IMR-90 (cell line): ENCODE data around the gene PATJ.

Experiments
- BHLHE40 ChIP-seq: fragments of 150-350 bp; IDR thresholded peaks from 2 replicates; pipeline ENCODE4 v1.6.1; 2016; ENCODE audit warnings: mild to moderate bottlenecking, low read depth, low read length
- FOS ChIP-seq: fragments of 150-350 bp; IDR thresholded peaks from 2 replicates; pipeline ENCODE4 v1.6.1; 2016; ENCODE audit warnings: low read depth, low read length
- MXI1 ChIP-seq: IDR thresholded peaks from 2 replicates; pipeline ENCODE4 v1.6.1; 2012; ENCODE audit warnings: low read depth, mild to moderate bottlenecking, low read length, moderate library complexity, borderline replicate concordance
- NFE2L2 ChIP-seq: fragments of 150-350 bp; IDR thresholded peaks from 2 replicates; pipeline ENCODE4 v1.6.1; 2016; ENCODE audit warnings: low read depth, mild to moderate bottlenecking, low read length
- POLR2A ChIP-seq: IDR thresholded peaks from 2 replicates; pipeline ENCODE4 v1.6.1; 2012; ENCODE audit warnings: mild to moderate bottlenecking, low read depth, low read length
- RAD21 ChIP-seq: IDR thresholded peaks from 2 replicates; pipeline ENCODE4 v1.6.1; 2012; ENCODE audit warnings: low read length, improper control_type of control experiment
- RFX5 ChIP-seq: IDR thresholded peaks from 2 replicates; pipeline ENCODE4 v1.8.0; 2012; ENCODE audit warnings: low read depth, mild to moderate bottlenecking, low read length, moderate library complexity
- SMC3 ChIP-seq: fragments of 150-350 bp; IDR thresholded peaks from 2 replicates; pipeline ENCODE4 v1.6.1; 2016; ENCODE audit warnings: low read depth, mild to moderate bottlenecking, antibody characterized with exemption, low read length, moderate library complexity
- TF ChIP-seq, protein P1 (sequence below): conservative IDR thresholded peaks from 2 replicates; pipeline ENCODE4 v1.5.1; 2012; ENCODE audit warnings: mild to moderate bottlenecking, low read depth, low read length, improper control_type of control experiment
- TF ChIP-seq, protein P2 (sequence below): fragments of 150-350 bp; IDR thresholded peaks from 2 replicates; pipeline ENCODE4 v1.6.1; 2016; ENCODE audit warnings: low read depth, mild to moderate bottlenecking, low read length, moderate library complexity, borderline replicate concordance

DNA sequence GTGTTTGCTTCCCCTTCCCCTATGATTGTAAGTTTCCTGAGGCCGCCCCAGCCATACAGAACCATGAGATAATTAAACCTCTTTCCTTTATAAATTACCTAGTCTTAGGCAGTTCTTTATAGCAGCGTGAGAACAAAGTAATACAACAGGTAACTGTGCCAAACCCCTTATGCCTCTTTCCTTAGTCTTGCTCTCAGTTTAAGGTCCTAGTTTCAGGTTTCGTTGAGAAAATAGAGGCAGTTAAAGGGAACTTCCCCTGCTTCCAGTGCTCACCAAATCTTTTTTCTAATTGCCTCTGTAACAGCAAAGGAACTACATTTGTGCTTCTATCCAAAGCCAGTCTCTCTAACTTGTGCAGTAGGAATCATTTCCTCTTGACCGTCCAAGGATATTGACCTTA lies 164.8 kb downstream of the PATJ start:
- TF ChIP-seq POLR2A (no peak), RAD21 (no peak), RFX5 (no peak), BHLHE40 (no peak), NFE2L2 (no peak), MXI1 (no peak), SMC3 (no peak), FOS (no peak)
- TF ChIP-seq, protein P1, sequence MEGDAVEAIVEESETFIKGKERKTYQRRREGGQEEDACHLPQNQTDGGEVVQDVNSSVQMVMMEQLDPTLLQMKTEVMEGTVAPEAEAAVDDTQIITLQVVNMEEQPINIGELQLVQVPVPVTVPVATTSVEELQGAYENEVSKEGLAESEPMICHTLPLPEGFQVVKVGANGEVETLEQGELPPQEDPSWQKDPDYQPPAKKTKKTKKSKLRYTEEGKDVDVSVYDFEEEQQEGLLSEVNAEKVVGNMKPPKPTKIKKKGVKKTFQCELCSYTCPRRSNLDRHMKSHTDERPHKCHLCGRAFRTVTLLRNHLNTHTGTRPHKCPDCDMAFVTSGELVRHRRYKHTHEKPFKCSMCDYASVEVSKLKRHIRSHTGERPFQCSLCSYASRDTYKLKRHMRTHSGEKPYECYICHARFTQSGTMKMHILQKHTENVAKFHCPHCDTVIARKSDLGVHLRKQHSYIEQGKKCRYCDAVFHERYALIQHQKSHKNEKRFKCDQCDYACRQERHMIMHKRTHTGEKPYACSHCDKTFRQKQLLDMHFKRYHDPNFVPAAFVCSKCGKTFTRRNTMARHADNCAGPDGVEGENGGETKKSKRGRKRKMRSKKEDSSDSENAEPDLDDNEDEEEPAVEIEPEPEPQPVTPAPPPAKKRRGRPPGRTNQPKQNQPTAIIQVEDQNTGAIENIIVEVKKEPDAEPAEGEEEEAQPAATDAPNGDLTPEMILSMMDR, result no peak
- TF ChIP-seq, protein P2, sequence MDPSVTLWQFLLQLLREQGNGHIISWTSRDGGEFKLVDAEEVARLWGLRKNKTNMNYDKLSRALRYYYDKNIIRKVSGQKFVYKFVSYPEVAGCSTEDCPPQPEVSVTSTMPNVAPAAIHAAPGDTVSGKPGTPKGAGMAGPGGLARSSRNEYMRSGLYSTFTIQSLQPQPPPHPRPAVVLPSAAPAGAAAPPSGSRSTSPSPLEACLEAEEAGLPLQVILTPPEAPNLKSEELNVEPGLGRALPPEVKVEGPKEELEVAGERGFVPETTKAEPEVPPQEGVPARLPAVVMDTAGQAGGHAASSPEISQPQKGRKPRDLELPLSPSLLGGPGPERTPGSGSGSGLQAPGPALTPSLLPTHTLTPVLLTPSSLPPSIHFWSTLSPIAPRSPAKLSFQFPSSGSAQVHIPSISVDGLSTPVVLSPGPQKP, result no peak
